Lower leg skin (tissue), 3 donors: Measurements from ENCODE around the gene EHD1.

ENCODE experiments used
- POLR2A ChIP-seq, 2 donors: fragments of 450-650 bp; IDR thresholded peaks; one replicate each; pipeline ENCODE4 v1.6.1; 2016 to 2017; ENCODE audit warnings: antibody characterized with exemption in 2 of 2, mild to moderate bottlenecking in 1 of 2, moderate library complexity in 1 of 2
- TF ChIP-seq, protein P1 (sequence below), 3 donors: fragments of 450-650 bp; IDR thresholded peaks; one replicate each; pipeline ENCODE4 v1.5.1; 2016; ENCODE audit warnings: antibody characterized with exemption in 3 of 3, mild to moderate bottlenecking in 3 of 3, moderate library complexity in 2 of 3

DNA sequence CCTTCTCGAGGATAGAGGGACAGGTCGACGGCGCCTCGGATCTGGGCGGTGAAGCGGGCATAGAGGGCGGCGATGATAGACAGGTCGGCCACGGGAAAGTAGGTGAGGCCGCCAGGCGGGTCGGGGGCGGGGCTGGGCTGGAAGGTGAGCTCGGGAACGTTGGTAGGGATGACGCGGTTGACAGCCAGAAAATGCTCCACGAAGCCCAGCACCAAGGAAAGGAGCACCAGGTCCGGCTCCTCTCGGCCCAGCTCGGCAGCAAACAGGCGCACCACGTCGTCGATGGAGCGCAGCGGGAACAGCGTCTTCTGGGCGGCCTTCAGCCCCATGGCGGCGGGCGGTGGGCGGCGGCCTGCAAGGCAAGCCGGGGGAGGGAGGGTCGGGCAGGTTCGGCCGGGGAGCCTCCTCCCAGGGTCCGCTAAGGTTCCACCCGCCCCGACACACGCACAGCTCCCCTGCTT lies 68.6 kb downstream of the EHD1 start:
- TF ChIP-seq, protein P1, sequence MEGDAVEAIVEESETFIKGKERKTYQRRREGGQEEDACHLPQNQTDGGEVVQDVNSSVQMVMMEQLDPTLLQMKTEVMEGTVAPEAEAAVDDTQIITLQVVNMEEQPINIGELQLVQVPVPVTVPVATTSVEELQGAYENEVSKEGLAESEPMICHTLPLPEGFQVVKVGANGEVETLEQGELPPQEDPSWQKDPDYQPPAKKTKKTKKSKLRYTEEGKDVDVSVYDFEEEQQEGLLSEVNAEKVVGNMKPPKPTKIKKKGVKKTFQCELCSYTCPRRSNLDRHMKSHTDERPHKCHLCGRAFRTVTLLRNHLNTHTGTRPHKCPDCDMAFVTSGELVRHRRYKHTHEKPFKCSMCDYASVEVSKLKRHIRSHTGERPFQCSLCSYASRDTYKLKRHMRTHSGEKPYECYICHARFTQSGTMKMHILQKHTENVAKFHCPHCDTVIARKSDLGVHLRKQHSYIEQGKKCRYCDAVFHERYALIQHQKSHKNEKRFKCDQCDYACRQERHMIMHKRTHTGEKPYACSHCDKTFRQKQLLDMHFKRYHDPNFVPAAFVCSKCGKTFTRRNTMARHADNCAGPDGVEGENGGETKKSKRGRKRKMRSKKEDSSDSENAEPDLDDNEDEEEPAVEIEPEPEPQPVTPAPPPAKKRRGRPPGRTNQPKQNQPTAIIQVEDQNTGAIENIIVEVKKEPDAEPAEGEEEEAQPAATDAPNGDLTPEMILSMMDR (IDR thresholded peaks at IDR 0.05) = no peak
- no peak for TF ChIP-seq POLR2A (IDR thresholded peaks at IDR 0.05)
